Measurements from ENCODE around the gene NCR3LG1.

The NCR3LG1 gene

DNA sequence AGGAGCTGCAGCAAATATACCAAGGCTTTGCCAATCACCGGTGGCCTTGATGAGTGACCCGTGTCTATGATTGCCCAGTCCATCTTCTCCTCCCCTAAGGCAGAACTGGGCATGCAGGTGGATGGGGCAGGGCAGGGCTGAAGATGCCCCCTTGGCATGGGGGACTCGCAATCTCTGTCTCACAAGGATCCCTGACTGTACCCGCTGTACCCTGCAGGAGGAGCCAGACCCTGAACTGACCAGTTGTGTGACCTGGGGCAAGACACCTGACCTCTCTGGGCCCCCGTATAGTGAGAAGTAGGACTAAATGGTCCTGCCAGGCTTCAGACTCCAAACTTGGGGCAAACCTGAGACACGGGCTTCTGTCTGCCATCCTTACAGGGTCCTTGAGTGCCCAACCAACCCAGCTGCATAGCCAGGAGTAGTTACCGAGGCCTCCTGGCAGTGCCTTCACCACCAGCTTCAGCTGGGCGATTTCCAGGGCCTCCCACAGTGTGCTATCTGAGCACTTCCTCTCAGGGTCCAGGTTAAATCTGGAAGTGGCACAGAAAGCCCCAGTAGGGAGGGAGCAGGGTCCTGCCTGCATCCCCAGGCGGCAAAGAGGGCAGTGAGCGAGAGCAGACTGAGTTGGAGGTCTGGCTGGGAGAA is 43.3 kb downstream of the NCR3LG1 start:
- Histone ChIP-seq H2AFZ (ENCODE audit: low read length, unreplicated experiment) (no peak overlapping the region), H3K27me3 (ENCODE audit: insufficient read depth, low read length) (peaks cover 12% of the 10 kb centered on the region), H3K4me3 (ENCODE audit: low read depth, low read length) (no peak overlapping the region), H3K4me1 (ENCODE audit: control insufficient read depth, insufficient read depth, low read length, unreplicated experiment) (no peaks in the 10 kb centered on the region), H3K27ac (ENCODE audit: low read depth, low read length) (no peak overlapping the region), H3K36me3 (ENCODE audit: insufficient read depth, low read length) (no peaks in the 10 kb centered on the region), H3K79me2 (ENCODE audit: control insufficient read depth, insufficient read depth, low read length, unreplicated experiment) (no peaks in the 10 kb centered on the region)

DNA sequence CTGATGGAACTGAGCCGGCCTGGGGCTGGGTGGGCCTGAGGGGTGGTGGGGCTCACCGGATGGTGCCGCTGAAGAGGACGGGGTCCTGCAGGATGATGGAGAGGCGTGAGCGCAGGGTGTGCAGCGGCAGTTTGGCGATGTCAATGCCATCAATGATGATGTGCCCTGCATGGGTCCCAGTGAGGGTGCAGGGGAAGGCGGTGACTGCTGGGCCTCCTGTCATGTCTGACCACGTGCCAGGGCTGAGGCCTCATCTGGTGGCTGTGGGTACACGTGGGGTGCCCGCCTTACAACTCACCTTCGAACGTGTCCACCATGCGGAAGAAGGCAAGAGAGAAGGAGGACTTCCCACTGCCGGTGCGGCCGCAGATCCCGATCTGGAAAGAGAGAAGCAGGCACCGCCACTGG is 44.0 kb downstream of the NCR3LG1 start:
- no peaks in the 10 kb centered on the region for H3K4me1 ChIP-seq (ENCODE audit: control insufficient read depth, insufficient read depth, low read length, unreplicated experiment)
- peaks cover 7% of the 10 kb centered on the region; the same call in 1 of the 2 replicates for H3K27me3 ChIP-seq (ENCODE audit: insufficient read depth, low read length)
- no peak overlapping the region for H2AFZ ChIP-seq (ENCODE audit: low read length, unreplicated experiment)
- no peaks in the 10 kb centered on the region for H3K36me3 ChIP-seq (ENCODE audit: insufficient read depth, low read length)
- H3K4me3 ChIP-seq (ENCODE audit: low read depth, low read length), result no peak overlapping the region
- H3K79me2 ChIP-seq (ENCODE audit: control insufficient read depth, insufficient read depth, low read length, unreplicated experiment), result no peaks in the 10 kb centered on the region
- H3K27ac ChIP-seq (ENCODE audit: low read depth, low read length), result no peak overlapping the region

DNA sequence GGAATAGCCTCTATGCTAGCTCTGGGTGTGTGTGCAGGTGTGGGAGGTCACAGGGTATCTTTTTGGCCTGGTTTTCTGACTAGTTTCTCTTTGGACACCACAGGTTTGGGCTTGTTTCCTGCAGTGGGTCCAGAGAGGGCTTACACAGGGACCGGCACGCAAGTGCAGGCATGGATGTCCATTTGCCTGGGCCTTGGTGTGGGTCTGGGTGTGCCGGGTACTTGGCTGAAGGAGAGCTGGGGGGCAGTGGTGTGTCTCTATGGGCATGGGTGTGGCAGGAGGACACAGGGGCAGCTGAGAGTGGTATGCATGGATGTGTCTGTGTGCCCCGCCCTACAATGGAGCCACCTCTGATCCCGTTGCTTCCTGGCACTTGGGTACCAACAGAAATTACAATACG is 44.4 kb downstream of the NCR3LG1 start:
- Histone ChIP-seq H3K27ac (ENCODE audit: low read depth, low read length) (no peak overlapping the region), H3K4me1 (ENCODE audit: control insufficient read depth, insufficient read depth, low read length, unreplicated experiment) (no peaks in the 10 kb centered on the region), H3K27me3 (ENCODE audit: insufficient read depth, low read length) (peaks cover 3% of the 10 kb centered on the region; the same call in 1 of the 2 replicates), H3K4me3 (ENCODE audit: low read depth, low read length) (no peak overlapping the region), H3K79me2 (ENCODE audit: control insufficient read depth, insufficient read depth, low read length, unreplicated experiment) (no peaks in the 10 kb centered on the region), H3K36me3 (ENCODE audit: insufficient read depth, low read length) (no peaks in the 10 kb centered on the region), H2AFZ (ENCODE audit: low read length, unreplicated experiment) (no peak overlapping the region)

DNA sequence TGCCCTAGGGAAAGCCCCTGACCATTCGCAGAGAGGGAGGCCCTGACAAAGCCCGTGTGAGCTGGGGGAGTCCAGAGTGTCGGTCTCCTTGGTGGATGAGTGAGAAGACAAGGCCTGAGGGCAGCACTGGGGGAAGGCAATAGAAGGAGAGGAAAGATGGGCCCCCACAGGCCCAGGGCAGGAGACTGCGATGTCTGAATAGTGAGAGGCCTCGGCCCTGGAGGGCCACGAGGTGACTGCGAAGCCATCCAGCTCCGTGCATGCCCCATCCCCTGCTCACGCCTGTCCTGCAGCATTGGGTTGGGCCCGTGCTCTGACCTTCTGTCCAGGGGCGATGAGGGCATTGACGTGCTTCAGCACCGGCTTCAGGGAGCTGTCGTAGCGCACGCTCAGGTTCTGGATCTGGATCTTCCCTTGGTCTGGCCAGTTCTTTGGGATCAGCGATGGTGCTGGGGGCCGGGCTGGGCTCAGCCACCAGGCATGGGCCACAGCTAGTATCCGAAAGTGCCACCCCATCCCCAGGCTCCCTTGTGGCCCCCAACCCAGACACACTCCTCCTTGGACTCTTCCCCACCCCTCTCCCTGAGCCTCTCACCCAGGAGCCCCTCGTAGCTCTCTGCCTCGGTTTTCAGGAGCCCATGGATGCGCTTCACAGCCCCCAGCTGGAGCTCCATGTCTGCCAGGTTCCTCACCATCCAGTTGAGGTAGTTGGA is 45.2 kb downstream of the NCR3LG1 start:
- no peaks in the 10 kb centered on the region for H3K36me3 ChIP-seq (ENCODE audit: insufficient read depth, low read length)
- H3K27me3 ChIP-seq (ENCODE audit: insufficient read depth, low read length), result 0 out of 2 replicates have a peak, but pooled peaks cover 2% of the 10 kb centered on the region
- no peak overlapping the region for H2AFZ ChIP-seq (ENCODE audit: low read length, unreplicated experiment)
- no peak overlapping the region for H3K4me3 ChIP-seq (ENCODE audit: low read depth, low read length)
- no peaks in the 10 kb centered on the region for H3K4me1 ChIP-seq (ENCODE audit: control insufficient read depth, insufficient read depth, low read length, unreplicated experiment)
- no peaks in the 10 kb centered on the region for H3K79me2 ChIP-seq (ENCODE audit: control insufficient read depth, insufficient read depth, low read length, unreplicated experiment)
- no peak overlapping the region for H3K27ac ChIP-seq (ENCODE audit: low read depth, low read length)

DNA sequence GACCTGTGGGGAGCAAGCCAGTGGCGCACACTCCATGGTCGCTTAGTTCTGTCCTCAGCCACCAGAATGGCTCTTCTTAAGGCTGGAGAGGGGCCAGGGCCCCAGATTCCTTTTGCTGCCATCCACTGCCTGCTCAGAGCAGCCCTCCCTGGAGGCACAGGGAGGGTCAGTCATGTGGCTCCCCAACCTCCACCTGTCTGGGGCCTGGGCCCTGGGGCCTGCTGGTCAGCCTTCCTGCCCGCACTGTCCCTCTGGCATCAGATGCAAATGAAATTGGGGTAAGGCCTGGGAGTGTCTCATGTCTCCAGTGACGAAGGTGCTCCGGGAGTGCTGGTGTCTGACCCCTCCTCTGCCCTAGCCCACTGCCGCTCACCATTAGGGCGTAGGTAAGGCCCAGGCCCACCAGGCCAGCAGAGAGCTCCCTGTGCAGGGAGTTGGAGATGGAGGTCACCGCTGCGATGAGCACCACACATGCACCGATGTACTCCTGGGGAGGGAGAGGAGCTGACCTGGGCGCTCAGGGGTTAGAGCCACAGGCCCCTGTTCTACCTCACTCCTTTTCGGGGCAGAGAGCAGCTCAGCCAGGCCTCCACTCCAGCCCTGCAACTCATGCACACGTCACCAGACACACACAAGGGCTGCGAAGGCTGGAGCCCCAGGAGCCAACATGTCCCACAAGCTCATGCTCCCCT is 45.9 kb downstream of the NCR3LG1 start:
- no peaks in the 10 kb centered on the region for H3K79me2 ChIP-seq (ENCODE audit: control insufficient read depth, insufficient read depth, low read length, unreplicated experiment)
- H3K4me3 ChIP-seq (ENCODE audit: low read depth, low read length), result no peak overlapping the region
- H2AFZ ChIP-seq (ENCODE audit: low read length, unreplicated experiment), result no peak overlapping the region
- no peak overlapping the region for H3K27ac ChIP-seq (ENCODE audit: low read depth, low read length)
- no peaks in the 10 kb centered on the region for H3K36me3 ChIP-seq (ENCODE audit: insufficient read depth, low read length)
- 0 out of 2 replicates have a peak, but pooled peaks cover 2% of the 10 kb centered on the region for H3K27me3 ChIP-seq (ENCODE audit: insufficient read depth, low read length)
- H3K4me1 ChIP-seq (ENCODE audit: control insufficient read depth, insufficient read depth, low read length, unreplicated experiment), result no peaks in the 10 kb centered on the region

DNA sequence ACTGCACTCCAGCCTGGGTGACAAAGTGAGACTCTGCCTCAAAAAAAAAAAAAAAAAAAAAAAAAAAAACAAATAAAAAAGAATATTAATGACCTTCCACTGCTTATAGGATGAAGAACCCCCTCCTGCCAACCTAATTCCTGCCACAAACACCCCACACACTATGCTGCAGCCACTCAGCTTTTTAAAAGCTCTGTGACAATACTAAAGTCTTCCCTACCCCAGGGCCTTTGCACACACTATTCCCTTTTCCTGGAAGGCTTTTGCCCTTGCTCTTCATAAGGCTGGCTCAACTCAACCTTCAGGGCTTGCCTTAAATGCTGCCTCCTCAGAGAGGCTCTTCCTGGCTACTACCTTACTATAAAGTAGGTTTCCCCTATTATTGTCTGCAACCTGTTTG is 47.6 kb downstream of the NCR3LG1 start:
- Histone ChIP-seq H3K36me3 (ENCODE audit: insufficient read depth, low read length) (no peaks in the 10 kb centered on the region), H3K27ac (ENCODE audit: low read depth, low read length) (no peak overlapping the region), H3K79me2 (ENCODE audit: control insufficient read depth, insufficient read depth, low read length, unreplicated experiment) (no peaks in the 10 kb centered on the region), H3K4me1 (ENCODE audit: control insufficient read depth, insufficient read depth, low read length, unreplicated experiment) (no peaks in the 10 kb centered on the region), H3K4me3 (ENCODE audit: low read depth, low read length) (no peak overlapping the region), H3K27me3 (ENCODE audit: insufficient read depth, low read length) (0 out of 2 replicates have a peak, but pooled peaks cover 2% of the 10 kb centered on the region), H2AFZ (ENCODE audit: low read length, unreplicated experiment) (no peak overlapping the region)

DNA sequence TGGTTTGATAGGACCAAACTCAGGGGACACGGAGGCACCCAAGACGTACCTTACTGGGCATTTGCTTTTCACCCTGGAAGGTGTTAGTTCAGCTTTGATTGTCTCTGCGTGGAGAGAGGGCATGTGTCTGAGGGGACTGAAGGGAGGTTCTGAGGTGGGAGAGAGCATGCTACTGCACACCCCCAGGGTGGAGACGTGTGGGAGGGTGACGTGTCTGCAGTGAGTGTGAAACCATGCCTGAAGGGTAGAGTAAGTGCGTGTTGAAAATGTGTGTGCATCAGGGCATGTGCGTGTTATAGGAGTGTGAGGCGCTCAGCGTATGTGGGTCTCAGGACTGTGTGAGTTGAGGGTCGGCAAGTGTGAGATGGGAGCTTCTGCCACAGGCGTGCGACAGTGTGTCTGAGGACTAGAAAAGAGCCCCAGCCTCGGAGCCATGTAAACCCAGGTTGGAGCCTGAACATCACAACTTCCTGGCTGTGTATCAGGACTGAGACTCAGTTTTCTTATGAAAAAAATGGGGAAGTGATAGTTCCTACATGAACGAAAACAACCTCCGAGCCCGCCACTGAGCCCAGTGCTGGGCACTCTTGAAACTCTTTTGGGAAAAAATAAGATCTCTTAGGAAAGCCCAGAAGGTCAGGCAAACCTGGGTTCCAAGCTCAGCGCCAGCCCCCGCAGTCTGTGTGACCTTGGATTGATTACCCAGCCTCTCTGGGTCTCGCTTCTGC is 48.6 kb downstream of the NCR3LG1 start:
- Histone ChIP-seq H3K27me3 (ENCODE audit: insufficient read depth, low read length) (0 out of 2 replicates have a peak, but pooled peaks cover 2% of the 10 kb centered on the region), H3K4me3 (ENCODE audit: low read depth, low read length) (no peak overlapping the region), H2AFZ (ENCODE audit: low read length, unreplicated experiment) (no peak overlapping the region), H3K27ac (ENCODE audit: low read depth, low read length) (no peak overlapping the region), H3K79me2 (ENCODE audit: control insufficient read depth, insufficient read depth, low read length, unreplicated experiment) (no peaks in the 10 kb centered on the region), H3K36me3 (ENCODE audit: insufficient read depth, low read length) (no peaks in the 10 kb centered on the region), H3K4me1 (ENCODE audit: control insufficient read depth, insufficient read depth, low read length, unreplicated experiment) (peaks cover 3% of the 10 kb centered on the region)

DNA sequence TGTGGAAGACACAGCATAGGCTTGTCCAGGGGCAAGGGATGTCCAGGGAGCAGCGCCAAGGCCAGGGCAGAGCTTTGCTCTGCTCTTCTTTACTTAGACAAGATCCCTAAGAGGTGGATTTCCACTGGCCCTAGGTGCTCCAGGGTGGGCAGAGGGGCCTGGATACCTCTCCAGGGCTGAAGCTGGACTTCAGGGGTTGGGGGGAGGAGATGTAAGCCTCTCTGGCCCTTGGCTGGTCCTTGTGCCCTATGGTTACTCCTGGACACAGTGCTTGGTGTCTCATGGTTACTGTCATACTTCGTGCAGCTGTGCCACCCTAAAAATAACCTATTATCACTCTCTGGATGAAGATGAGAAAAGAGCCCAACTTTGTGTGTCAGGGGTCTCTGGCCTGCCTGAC is 49.7 kb downstream of the NCR3LG1 start:
- no peak overlapping the region for H3K27ac ChIP-seq (ENCODE audit: low read depth, low read length)
- no peaks in the 10 kb centered on the region for H3K79me2 ChIP-seq (ENCODE audit: control insufficient read depth, insufficient read depth, low read length, unreplicated experiment)
- no peak overlapping the region for H2AFZ ChIP-seq (ENCODE audit: low read length, unreplicated experiment)
- 0 out of 2 replicates have a peak, but pooled peaks cover 2% of the 10 kb centered on the region for H3K27me3 ChIP-seq (ENCODE audit: insufficient read depth, low read length)
- H3K36me3 ChIP-seq (ENCODE audit: insufficient read depth, low read length), result no peaks in the 10 kb centered on the region
- peaks cover 14% of the 10 kb centered on the region for H3K4me1 ChIP-seq (ENCODE audit: control insufficient read depth, insufficient read depth, low read length, unreplicated experiment)
- H3K4me3 ChIP-seq (ENCODE audit: low read depth, low read length), result no peak overlapping the region

DNA sequence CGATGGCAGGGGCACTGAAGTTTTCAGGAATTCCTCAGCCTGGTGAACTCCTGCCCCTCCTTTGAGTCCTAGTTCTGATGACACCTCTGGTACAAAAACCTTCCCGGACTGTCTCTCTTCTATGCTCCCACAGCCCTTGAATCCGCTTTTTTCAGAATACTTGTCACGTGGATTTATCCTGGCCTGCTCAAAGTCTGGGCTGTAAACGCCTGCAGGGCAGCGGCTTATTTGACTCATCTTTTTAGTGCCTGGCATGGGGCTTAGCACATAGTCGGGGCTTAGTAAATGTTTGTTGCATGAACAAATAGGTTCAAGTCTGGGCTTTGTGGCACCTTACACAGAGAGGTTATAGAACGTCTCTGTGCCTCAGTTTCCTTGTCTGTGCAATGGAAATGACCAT is 50.2 kb downstream of the NCR3LG1 start:
- Histone ChIP-seq H3K4me3 (ENCODE audit: low read depth, low read length) (no peak overlapping the region), H3K4me1 (ENCODE audit: control insufficient read depth, insufficient read depth, low read length, unreplicated experiment) (peaks cover 17% of the 10 kb centered on the region), H2AFZ (ENCODE audit: low read length, unreplicated experiment) (no peak overlapping the region), H3K79me2 (ENCODE audit: control insufficient read depth, insufficient read depth, low read length, unreplicated experiment) (no peaks in the 10 kb centered on the region), H3K36me3 (ENCODE audit: insufficient read depth, low read length) (no peaks in the 10 kb centered on the region), H3K27me3 (ENCODE audit: insufficient read depth, low read length) (0 out of 2 replicates have a peak, but pooled peaks cover 2% of the 10 kb centered on the region), H3K27ac (ENCODE audit: low read depth, low read length) (no peak overlapping the region)

DNA sequence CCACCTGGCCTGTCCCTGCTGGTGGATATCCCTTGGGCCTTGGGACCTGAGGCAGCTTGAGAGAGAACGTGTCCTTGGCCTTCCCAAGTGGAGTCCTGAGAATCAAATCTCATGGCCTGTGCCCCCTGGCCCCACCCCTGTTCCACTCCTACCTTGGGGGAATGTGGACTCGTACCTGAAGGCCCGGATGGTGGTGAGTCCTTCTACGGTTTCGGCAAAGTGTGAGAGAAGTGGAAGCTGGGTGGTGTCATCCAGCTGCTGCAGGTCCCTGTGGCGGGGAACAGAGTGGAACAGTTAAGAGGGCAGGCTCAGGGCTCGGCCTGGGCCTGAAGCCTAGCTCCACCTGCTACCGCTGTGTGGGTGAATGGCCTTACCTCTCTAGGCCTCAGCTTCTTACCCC is 50.9 kb downstream of the NCR3LG1 start:
- Histone ChIP-seq H3K27me3 (ENCODE audit: insufficient read depth, low read length) (0 out of 2 replicates have a peak, but pooled peaks cover 2% of the 10 kb centered on the region), H2AFZ (ENCODE audit: low read length, unreplicated experiment) (no peak overlapping the region), H3K4me3 (ENCODE audit: low read depth, low read length) (no peak overlapping the region), H3K79me2 (ENCODE audit: control insufficient read depth, insufficient read depth, low read length, unreplicated experiment) (no peaks in the 10 kb centered on the region), H3K27ac (ENCODE audit: low read depth, low read length) (no peak overlapping the region), H3K4me1 (ENCODE audit: control insufficient read depth, insufficient read depth, low read length, unreplicated experiment) (peaks cover 17% of the 10 kb centered on the region), H3K36me3 (ENCODE audit: insufficient read depth, low read length) (no peaks in the 10 kb centered on the region)
